ENCODE measurements around the gene PRDM11. TPM values are rescaled to one million over a fixed set of nuclear protein-coding genes. Genes with fewer than 3 reads are reported as not detected.

The PRDM11 gene
- total and polyA plus RNA-seq, 8 donors = 13.6 to 29.6 (median 21.4) TPM

DNA sequence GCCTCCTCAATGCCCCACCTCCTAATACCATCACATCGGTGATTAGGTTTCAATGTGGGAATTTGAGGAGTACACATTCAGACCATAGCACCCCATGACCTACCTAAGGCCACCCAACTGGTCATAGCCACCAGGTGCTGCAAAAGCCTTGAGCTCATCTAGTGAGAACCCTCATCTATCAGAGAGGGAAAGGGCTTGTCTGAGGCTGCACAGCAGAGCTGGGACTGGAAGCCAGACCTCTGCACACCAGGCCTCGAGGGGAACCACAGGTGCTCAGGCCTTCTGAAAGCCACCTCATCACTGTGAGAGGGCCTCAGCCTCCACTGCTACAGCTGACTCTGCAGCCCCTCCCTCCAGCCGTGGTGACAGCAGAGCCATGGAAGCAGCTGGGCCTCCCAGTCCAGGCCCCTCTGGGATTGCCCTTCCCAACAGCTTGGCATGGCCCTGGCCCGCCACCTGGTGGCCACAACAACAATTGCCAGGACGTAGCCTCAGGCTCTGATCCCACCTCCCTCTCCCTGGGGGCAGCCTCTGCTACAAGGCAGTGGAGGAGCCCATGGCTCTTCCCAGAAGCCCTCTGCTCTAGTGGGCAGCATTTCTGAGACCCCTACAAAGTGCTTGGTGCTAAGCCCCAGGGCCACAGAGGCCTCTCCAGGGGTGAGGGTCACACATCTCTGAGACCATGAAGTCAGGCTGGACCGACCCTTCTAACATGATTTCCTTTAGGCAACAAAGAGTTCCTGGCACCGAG, 41.0 kb upstream of the PRDM11 start:
- peaks cover 0 to 12% of the 10 kb centered on the region in 2 donors for H3K27me3 ChIP-seq
- intact Hi-C loops (cut with DNase I) = loop anchor here (2.0 to 10.0 kb wide), 3 partner anchors 169 to 187 kb away; no protein-coding TSS in a partner anchor
- ATAC-seq = peak; percentile 86
- no peaks in the 10 kb centered on the region for H3K36me3 ChIP-seq
- TF ChIP-seq, protein P1, sequence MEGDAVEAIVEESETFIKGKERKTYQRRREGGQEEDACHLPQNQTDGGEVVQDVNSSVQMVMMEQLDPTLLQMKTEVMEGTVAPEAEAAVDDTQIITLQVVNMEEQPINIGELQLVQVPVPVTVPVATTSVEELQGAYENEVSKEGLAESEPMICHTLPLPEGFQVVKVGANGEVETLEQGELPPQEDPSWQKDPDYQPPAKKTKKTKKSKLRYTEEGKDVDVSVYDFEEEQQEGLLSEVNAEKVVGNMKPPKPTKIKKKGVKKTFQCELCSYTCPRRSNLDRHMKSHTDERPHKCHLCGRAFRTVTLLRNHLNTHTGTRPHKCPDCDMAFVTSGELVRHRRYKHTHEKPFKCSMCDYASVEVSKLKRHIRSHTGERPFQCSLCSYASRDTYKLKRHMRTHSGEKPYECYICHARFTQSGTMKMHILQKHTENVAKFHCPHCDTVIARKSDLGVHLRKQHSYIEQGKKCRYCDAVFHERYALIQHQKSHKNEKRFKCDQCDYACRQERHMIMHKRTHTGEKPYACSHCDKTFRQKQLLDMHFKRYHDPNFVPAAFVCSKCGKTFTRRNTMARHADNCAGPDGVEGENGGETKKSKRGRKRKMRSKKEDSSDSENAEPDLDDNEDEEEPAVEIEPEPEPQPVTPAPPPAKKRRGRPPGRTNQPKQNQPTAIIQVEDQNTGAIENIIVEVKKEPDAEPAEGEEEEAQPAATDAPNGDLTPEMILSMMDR (IDR thresholded peaks at IDR 0.05) = peak; percentile 89 to 95
- no peak overlapping the region for H3K27ac ChIP-seq
- peak; percentile 53 to 95 (median 78) for DNase-seq
- peaks cover 0 to 13% of the 10 kb centered on the region in 2 donors for H3K4me1 ChIP-seq
- H3K9me3 ChIP-seq = no peaks in the 10 kb centered on the region
- H3K4me3 ChIP-seq = no peak overlapping the region

DNA sequence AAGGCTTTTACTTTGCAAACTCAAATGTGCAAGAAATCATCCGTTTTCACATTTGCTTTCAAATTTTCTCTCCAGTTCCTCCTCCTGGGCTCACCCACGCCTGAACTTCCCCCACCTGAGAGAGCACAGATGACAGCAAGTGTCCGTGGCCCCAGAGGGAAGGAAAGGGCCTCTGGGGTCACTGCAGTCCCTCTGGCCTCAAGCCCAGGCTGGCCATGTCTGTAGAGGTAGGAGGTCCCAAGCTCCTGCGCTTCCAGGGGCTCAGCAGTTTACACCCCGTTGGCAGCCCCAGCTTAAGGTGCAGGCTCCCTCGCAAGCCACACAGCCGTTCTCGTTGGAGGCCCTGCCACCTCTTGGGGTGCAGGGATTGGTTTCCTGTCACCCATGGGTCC, 40.5 kb upstream of the PRDM11 start:
- intact Hi-C loops (cut with DNase I) = loop anchor here (2.0 to 10.0 kb wide), 3 partner anchors 169 to 186 kb away; no protein-coding TSS in a partner anchor

DNA sequence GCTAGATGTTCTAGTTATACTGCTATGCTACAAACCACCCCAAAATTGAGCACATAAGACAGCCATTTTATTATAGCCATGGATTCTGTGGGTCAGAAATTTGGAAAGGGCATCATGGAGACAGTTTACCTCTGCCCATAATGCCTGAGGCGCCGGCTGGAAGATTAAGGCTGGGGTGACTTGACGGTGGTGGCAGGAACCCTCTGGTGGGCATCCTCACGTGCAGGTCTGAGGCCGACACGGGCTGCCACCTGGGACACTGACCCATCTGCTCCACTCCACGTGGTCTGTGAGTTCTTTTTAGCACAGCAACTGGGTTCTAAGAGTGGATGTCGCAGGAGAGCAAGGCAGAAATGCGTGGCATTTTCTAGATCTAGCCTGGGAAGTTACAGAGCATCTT, 40.0 kb upstream of the PRDM11 start:
- no peak overlapping the region for H3K4me3 ChIP-seq
- no peak for DNase-seq
- H3K27me3 ChIP-seq = peaks cover 0 to 16% of the 10 kb centered on the region in 2 donors
- intact Hi-C loops (cut with DNase I) = loop anchor here (5.0 to 10.0 kb wide), 2 partner anchors 172 to 186 kb away; no protein-coding TSS in a partner anchor
- ATAC-seq = no peak
- TF ChIP-seq, protein P1 (IDR thresholded peaks at IDR 0.05) = no peak
- H3K4me1 ChIP-seq = peaks cover 0 to 13% of the 10 kb centered on the region in 2 donors
- H3K9me3 ChIP-seq = no peaks in the 10 kb centered on the region
- no peak overlapping the region for H3K27ac ChIP-seq
- H3K36me3 ChIP-seq = no peaks in the 10 kb centered on the region

More for the DNA sequence above, 40.5 kb upstream of the PRDM11 start:
- H3K27me3 ChIP-seq = peaks cover 0 to 16% of the 10 kb centered on the region in 2 donors
- no peak overlapping the region for H3K4me3 ChIP-seq
- no peaks in the 10 kb centered on the region for H3K36me3 ChIP-seq
- DNase-seq = no peak
- H3K9me3 ChIP-seq = no peaks in the 10 kb centered on the region
- H3K4me1 ChIP-seq = peaks cover 0 to 13% of the 10 kb centered on the region in 2 donors
- no peak for ATAC-seq
- no peak overlapping the region for H3K27ac ChIP-seq
- TF ChIP-seq, protein P1 (IDR thresholded peaks at IDR 0.05) = no peak

DNA sequence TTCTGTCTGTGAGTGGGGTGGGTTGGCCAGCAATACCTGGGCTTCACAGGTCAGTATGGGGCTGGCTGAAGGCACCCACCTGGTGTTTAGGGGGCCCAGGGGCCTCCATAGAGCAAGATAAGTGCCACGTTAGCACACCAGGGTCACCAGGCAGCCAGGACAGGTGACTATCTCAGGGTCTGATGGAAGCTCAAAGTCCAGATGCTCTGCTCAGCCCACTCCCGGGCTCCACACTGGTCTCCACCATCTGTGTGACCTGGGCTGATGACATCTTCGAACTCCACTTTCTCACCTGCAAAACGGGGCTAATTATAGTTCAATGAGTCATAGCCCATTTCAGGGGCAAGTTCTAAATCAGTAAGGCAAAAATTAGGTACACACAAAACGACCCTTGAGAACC, 39.4 kb upstream of the PRDM11 start:
- Histone ChIP-seq H3K27ac (no peak overlapping the region), H3K36me3 (no peaks in the 10 kb centered on the region), H3K4me1 (peaks cover 0 to 13% of the 10 kb centered on the region in 2 donors), H3K27me3 (peaks cover 0 to 16% of the 10 kb centered on the region in 2 donors), H3K4me3 (no peak overlapping the region), H3K9me3 (no peaks in the 10 kb centered on the region)
- ATAC-seq (no peak), DNase-seq (no peak)
- intact Hi-C loops (cut with DNase I) = loop anchor here (5.0 to 10.0 kb wide), 2 partner anchors 172 to 185 kb away; no protein-coding TSS in a partner anchor
- TF ChIP-seq, protein P1 (IDR thresholded peaks at IDR 0.05) = no peak

All from left lung (tissue), 10 donors.